ENCODE data around the gene EP300. TPM values are rescaled to one million over a fixed set of nuclear protein-coding genes. Genes with fewer than 3 reads are reported as not detected.

The EP300 gene
- polyA plus RNA-seq, 1 experiment: 13.0 TPM

- TF ChIP-seq, protein P1, sequence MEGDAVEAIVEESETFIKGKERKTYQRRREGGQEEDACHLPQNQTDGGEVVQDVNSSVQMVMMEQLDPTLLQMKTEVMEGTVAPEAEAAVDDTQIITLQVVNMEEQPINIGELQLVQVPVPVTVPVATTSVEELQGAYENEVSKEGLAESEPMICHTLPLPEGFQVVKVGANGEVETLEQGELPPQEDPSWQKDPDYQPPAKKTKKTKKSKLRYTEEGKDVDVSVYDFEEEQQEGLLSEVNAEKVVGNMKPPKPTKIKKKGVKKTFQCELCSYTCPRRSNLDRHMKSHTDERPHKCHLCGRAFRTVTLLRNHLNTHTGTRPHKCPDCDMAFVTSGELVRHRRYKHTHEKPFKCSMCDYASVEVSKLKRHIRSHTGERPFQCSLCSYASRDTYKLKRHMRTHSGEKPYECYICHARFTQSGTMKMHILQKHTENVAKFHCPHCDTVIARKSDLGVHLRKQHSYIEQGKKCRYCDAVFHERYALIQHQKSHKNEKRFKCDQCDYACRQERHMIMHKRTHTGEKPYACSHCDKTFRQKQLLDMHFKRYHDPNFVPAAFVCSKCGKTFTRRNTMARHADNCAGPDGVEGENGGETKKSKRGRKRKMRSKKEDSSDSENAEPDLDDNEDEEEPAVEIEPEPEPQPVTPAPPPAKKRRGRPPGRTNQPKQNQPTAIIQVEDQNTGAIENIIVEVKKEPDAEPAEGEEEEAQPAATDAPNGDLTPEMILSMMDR (IDR thresholded peaks at IDR 0.05; ENCODE audit: insufficient read depth, low read depth, low read length): no peak
- Histone ChIP-seq H3K27me3 (ENCODE audit: control insufficient read depth, insufficient read depth, low read length) (no peaks in the 10 kb centered on the region; the same call in 1 of the 2 replicates), H3K4me3 (ENCODE audit: low read depth, low read length) (peak within 1 kb of the TSS; percentile 80), H3K36me3 (ENCODE audit: control insufficient read depth, insufficient read depth, low read length) (no peaks in the 10 kb centered on the region; the same call in 1 of the 2 replicates)
- peak; percentile 79 for DNase-seq (ENCODE audit: low read depth)
- ChIA-PET POLR2A (no interaction called here), CTCF (no interaction called here)
These were observed 112.9 kb downstream of the EP300 start, which contains the start of gene L3MBTL2 for GRCh38 chr22:41204992-41205900. TSS of gene L3MBTL2 (plus strand) at chr22:41205312. CDS start at chr22:41205363, 51 bp downstream.

DNA sequence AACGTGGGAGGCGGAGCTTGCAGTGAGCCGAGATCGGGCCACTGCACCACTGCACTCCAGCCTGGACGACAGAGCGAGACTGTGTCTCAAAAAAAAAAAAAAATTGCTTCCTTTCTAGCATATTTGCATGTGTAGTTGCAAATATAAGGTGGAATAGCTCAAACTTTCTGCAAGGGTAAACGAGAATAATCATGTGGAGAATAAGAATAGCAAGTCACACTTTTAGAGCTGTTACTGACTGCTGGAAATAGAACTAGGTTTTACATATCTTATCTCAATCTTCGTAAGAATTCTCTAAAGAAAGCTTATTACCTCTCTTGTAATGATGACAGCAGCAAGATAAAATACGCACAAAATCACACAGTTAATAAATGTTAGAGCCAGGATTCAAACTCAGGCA is 114.3 kb downstream of the EP300 start:
- Histone ChIP-seq H3K27me3 (ENCODE audit: control insufficient read depth, insufficient read depth, low read length) (no peaks in the 10 kb centered on the region), H3K4me3 (ENCODE audit: low read depth, low read length) (no peak overlapping the region), H3K36me3 (ENCODE audit: control insufficient read depth, insufficient read depth, low read length) (peaks cover 4% of the 10 kb centered on the region; the same call in 1 of the 2 replicates)
- DNase-seq (ENCODE audit: low read depth): no peak
- TF ChIP-seq, protein P1 (IDR thresholded peaks at IDR 0.05; ENCODE audit: insufficient read depth, low read depth, low read length): no peak
- CTCF ChIA-PET: interaction anchor here (0.6 kb wide), 1 partner anchor 25 kb away, joined by 3 read pairs; no protein-coding TSS in a partner anchor
- POLR2A ChIA-PET: no interaction called here

- Histone ChIP-seq H3K27me3 (ENCODE audit: control insufficient read depth, insufficient read depth, low read length) (no peaks in the 10 kb centered on the region), H3K36me3 (ENCODE audit: control insufficient read depth, insufficient read depth, low read length) (peaks cover 7% of the 10 kb centered on the region), H3K4me3 (ENCODE audit: low read depth, low read length) (no peak overlapping the region)
- TF ChIP-seq, protein P1 (IDR thresholded peaks at IDR 0.05; ENCODE audit: insufficient read depth, low read depth, low read length): no peak
- DNase-seq (ENCODE audit: low read depth): no peak
- POLR2A ChIA-PET: no interaction called here
- CTCF ChIA-PET: no interaction called here
These were observed 123.0 kb downstream of the EP300 start for GRCh38 chr22:41215409-41215808.

DNA sequence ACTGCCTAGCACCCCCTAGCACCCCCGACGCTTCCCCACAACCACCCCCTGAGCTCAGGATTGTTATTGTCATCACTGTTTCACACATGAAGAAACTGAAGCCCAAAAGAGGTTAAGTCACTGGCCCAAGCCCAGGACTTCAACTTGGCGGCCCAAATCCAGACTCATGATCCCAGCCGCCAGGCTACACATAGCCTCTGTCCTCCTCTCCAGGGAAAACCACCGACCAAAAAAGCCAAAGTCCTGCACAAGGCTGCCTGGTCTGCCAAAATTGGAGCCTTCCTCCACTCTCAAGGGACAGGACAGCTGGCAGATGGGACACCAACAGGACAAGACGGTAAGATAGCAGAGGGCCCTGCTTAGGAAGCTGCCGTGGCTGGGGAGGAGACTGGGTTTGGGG is 123.5 kb downstream of the EP300 start:
- ChIA-PET CTCF (no interaction called here), POLR2A (no interaction called here)
- peaks cover 5% of the 10 kb centered on the region for H3K36me3 ChIP-seq (ENCODE audit: control insufficient read depth, insufficient read depth, low read length)
- TF ChIP-seq, protein P1 (IDR thresholded peaks at IDR 0.05; ENCODE audit: insufficient read depth, low read depth, low read length): no peak
- no peak for DNase-seq (ENCODE audit: low read depth)
- H3K4me3 ChIP-seq (ENCODE audit: low read depth, low read length): no peak overlapping the region
- no peaks in the 10 kb centered on the region for H3K27me3 ChIP-seq (ENCODE audit: control insufficient read depth, insufficient read depth, low read length)

DNA sequence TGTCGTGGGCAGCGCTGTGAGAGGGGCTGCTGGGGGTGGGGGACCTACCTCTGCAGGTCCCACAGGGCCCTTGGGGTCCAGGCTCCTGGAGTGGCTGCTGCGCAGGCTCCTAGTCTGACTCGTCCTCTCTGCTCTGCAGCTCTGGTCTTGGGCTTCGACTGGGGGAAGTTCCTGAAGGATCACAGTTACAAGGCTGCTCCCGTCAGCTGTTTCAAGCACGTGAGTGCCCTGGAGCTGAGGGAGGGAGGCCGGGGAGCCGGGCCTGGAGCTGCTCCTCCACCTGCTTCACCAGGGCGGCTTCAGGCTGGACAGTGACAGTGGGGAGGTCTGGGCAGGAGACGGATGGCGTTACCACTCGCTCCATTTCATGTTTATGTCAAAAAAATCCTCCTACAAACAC is 124.6 kb downstream of the EP300 start:
- H3K27me3 ChIP-seq (ENCODE audit: control insufficient read depth, insufficient read depth, low read length): no peaks in the 10 kb centered on the region
- H3K36me3 ChIP-seq (ENCODE audit: control insufficient read depth, insufficient read depth, low read length): peaks cover 7% of the 10 kb centered on the region
- ChIA-PET CTCF (no interaction called here), POLR2A (no interaction called here)
- TF ChIP-seq, protein P1 (IDR thresholded peaks at IDR 0.05; ENCODE audit: insufficient read depth, low read depth, low read length): no peak
- DNase-seq (ENCODE audit: low read depth): no peak
- no peak overlapping the region for H3K4me3 ChIP-seq (ENCODE audit: low read depth, low read length)
